DND-41 (cell line): ENCODE data around the gene MACC1.

Experiments
- CTCF ChIP-seq: IDR thresholded peaks from 2 replicates; pipeline ENCODE4 v1.5.1; 2012; ENCODE audit warnings: borderline replicate concordance, low read length, moderate library complexity, mild to moderate bottlenecking; ENCODE audit not compliant: poor library complexity, severe bottlenecking; ENCODE audit errors: extremely low read depth
- EZH2 ChIP-seq: IDR thresholded peaks from 3 replicates; pipeline ENCODE4 v1.6.1; 2012; ENCODE audit warnings: borderline replicate concordance, low read depth, mild to moderate bottlenecking, moderate library complexity, low read length, inconsistent platforms; ENCODE audit not compliant: severe bottlenecking

GRCh38 chr7:20162665-20163064 is 54.5 kb downstream of the MACC1 start:
- TF ChIP-seq CTCF (no peak), EZH2 (no peak)
